HG02840 (cell line): ENCODE data around the gene SELENON.

ENCODE experiments used
- ATAC-seq: cut with Tn5 transposase; IDR thresholded peaks from one replicate; pipeline ENCODE4 v1.9.1; 2021; ENCODE audit warnings: mild to moderate bottlenecking, moderate library complexity, moderate number of reproducible peaks; ENCODE audit not compliant: unreplicated experiment, low FRiP score

Gene SELENON

DNA sequence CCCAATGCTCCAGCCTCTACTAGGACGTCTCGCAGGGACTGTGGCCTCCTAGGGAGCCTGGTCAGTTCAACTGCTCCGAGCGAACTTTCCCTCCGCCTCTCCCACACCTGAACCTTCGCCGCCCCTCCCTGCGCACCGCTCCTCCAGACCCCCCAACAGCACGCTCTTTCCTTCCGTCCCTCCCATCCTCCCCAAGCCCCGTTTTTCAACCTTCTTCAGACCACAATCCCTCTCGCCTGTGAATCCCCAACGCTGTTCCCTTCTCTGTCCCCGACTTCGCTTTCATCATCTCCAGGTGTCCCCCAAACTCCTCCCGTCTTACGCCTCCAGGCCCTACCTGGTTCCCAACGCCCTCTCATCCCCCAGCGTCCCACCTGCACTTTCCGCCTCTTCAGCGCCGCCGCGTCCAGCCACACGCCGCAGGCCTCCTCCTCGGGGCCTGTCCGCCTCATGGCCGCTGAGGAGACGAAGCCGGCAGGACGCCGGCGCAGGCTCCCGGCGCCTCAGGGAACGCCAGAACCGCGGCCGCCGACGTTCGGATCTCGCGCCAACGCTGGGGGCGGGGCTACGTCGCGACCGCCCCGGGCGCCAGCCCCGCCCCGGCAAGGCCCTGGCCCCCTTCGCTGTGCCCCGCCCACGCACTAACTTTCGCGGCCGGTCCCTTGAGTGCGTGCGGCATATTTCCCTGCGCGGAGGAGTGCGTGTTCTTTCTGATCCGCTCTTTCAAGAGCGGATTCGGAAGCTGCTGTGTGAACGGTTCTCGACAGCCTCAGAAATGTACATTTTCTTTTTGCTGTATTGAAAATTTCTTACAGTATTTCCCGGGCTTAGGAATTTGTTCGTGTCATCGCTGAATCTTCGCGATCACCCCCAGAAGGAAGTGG lies 59.2 kb downstream of the SELENON start, which contains the start of gene AUNIP:
AUNIP (minus strand) TSS at position 552 of the 884 bp plus-strand sequence; CDS start at position 452, 100 bp downstream.
- ATAC-seq: no peak

DNA sequence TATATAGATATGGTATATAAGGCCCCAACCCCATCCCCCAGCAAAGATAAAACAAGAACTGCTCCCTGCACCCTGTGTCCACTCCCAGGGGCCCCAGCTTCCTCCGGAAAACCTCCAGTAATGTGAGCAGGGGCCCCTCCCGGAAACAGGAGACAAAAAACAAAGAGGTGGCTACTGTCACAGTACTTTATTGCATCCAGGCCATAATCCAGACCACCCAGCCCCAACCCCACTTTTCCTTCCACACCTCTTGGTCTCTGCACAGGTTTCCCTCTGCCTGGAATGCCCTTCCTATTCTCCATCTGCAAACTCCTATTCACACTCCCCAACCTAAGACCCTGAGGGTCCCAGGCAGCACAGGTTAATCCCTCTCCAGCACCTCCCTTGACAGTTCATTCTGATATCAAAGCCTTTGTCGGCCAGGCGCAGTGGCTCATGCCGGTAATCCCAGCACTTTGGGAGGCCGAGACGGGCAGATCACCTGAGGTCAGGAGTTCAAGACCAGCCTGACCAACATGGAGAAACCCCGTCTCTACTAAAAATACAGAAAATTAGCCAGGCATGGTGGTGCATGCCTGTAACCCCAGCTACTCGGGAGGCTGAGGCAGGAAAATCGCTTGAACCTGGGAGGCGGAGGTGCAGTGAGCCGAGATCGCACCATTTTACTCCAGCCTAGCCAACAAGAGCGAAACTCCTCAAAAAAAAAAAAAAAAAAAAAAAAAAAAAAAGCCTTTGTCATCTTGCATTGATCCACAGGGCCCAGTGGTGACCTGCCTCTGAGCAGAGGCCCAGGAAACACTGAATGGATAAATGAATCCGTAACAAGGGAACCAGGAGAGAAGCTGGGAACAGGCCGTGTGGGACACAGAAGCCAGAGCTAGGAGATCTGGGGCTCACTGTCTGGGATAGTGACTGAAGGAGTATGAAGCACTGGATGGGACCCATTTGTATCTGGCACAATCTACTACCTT lies 61.6 kb downstream of the SELENON start:
- ATAC-seq: no peak

DNA sequence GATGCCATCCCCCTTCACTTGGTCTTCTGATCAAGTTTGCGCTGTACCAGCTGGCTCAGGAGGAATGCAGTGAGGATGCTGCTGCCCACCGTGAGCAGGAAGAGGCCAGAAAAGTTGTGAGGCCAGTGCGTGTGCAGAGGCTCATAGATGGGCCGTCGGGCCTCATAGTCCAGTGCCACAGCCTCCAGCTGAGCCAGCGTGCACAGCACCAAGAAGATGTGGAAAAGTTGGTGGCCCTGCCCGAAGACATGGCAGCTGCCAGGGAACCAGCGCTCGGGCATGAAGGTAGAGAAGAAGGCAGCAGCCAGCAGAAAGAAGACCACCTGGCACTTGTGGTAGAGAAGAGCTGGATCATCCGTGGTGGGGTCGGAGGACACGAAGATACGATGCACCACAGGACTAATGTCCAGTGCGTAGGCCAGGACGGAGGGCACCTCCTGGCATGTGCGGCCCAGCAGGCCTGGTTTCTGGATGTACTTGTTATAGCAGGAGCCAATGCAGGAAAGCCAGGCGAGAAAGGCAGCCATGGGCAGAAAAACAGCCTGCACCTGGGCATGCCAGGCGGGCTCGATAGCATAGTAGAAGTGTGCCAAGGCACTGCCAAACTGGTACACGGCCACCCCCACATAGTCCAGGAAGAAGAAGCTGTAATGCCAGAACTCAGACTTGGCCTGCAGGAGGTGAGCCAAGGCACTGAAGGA lies 62.9 kb downstream of the SELENON start:
- ATAC-seq: no peak

DNA sequence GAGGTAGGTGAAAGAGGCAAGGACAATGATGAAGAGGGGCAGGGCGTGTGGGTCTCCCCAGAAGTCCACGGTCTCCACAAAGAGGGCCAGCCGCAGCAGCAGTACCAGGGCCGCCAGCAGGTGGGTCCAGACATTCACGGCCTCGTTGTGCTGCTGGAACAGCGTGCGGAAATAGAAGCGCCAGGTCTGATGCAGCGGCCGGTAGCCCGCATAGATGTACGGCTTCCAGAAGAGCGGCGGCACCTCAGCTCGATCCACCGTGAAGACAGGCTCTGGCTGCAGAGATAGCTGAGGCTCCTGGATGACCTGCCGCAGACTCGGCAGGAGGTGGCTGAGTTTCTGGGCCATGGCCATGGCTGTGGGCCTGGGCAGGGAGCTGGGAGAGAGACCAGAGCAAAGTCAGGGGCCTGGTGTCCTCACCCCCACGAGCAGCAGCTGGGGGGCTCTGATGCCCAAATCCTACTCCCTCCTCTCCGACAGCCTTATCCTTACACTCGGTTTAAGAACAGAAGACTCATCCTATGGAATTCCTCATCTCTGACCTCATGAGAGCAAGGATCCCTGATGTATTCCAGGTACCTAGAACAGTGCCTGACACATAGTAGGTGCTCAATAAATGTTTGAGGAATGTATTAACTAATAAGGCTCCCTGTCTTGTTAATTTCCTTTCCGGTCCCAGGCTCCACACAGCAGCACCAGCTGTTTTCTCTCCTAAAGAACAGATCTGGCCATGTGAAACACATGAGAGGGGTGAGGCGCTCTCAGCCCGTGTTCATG lies 63.7 kb downstream of the SELENON start:
- no peak for ATAC-seq

DNA sequence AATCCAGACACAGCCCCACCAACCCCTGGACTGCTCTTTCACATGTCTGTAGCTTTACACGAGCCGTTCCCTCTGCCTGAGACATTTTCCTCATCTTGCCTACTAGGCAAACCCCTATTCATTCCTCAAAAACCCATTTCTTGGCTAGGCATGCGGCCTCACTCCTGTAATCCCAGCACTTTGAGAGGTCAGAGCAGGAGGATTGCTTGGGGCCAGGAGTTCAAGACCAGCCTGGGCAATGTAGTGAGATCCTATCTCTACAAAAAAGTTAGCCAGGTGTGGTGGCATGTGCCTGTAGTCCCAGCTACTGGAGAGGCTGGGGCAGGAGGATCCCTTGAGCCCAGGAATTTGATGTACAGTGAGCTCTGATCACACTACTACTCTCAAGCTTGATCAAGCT lies 64.4 kb downstream of the SELENON start:
- no peak for ATAC-seq

DNA sequence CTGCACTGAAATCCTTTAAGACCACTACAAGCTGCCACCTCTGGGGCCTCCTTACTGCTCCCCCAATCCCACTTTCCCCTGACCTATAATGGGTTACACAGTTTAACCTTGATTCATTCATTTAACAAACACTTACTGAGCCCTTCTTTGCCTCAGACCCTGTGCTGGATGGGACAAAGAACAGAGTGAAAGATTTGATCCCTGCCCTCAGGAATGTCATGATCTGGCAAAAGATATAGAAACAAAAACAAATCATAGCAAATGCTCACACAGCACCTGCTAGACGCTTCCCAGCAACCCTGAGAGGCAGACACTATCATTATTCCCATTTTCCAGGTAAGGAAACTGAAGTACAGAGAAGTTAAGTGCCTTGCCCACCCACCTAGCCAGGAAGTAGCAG lies 66.3 kb downstream of the SELENON start:
- ATAC-seq: no peak

DNA sequence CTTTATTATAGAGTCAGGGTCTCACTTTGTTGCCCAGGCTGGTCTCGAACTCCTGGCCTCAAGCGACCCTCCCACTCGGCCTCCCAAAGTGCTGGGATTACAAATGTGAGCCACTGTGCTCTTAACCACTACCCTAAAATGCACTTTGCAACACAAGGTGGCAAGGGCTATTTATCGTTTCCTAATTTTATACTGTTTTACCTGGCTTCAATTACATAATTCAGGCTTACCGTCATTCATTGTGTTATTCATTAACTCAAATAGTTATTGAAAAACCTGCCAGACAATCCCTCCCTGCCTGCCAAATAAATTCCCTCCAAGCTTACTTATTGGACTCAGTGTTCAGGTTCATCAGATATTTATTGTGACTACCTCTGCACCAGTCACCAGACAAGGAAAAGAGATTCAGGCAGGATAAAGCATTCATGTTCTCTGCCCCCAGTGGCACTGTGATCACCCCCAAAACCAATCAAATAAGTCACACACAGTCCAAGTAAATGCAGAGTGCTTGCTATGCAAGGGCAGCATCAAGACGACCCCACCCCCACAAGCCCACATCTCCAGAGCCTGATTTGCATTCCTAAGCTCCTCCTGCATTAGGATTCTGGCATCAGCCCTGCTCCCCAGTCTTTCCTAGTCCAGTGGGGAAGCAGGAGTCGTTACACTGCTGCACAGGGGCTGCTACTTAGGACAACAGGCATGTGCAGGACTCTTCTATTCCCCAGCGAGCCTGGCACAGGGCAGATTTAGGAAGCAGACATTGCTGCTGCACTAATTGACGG lies 67.4 kb downstream of the SELENON start:
- ATAC-seq: no peak
